Keratinocyte (primary cell): ENCODE results near the gene KDM5B. TPM values are rescaled to one million over a fixed set of nuclear protein-coding genes. Genes with fewer than 3 reads are reported as not detected.

ENCODE experiments used
- DNase-seq: peaks from one replicate; pipeline ENCODE4 v3.0.0-alpha.2; 2011; ENCODE audit warnings: low read depth, missing footprints, low spot score
- FAIRE-seq: peaks from 2 replicates; lab custom pipeline; 2011; peaks lifted over from hg19 to GRCh38; lab: Jason Lieb, UNC
- H2AFZ ChIP-seq: 2 replicates; pipeline ENCODE4 v1.6.0; 2012; ENCODE audit warnings: low read length, control low read depth, inconsistent platforms; ENCODE audit not compliant: control insufficient read depth
- H3K27ac ChIP-seq: 2 replicates; pipeline ENCODE4 v1.5.1; 2011; ENCODE audit warnings: low read length; ENCODE audit not compliant: control insufficient read depth, insufficient read depth
- H3K27me3 ChIP-seq: 3 replicates; pipeline ENCODE4 v1.6.0; 2011; ENCODE audit warnings: low read length; ENCODE audit not compliant: control insufficient read depth, insufficient read depth; ENCODE audit errors: extremely low read depth
- H3K36me3 ChIP-seq, 2 experiments: 2 replicates in 1 of 2; 3 replicates in 1 of 2; pipeline ENCODE4 v1.5.1; 2011; ENCODE audit warnings: low read length in 2 of 2, mild to moderate bottlenecking in 1 of 2; ENCODE audit not compliant: control insufficient read depth in 2 of 2, insufficient read depth in 2 of 2; ENCODE audit errors: extremely low read depth in 1 of 2
- H3K4me1 ChIP-seq: 3 replicates; pipeline ENCODE4 v1.5.1; 2011; ENCODE audit warnings: low read length; ENCODE audit not compliant: control insufficient read depth, insufficient read depth; ENCODE audit errors: extremely low read depth
- H3K4me2 ChIP-seq: 3 replicates; pipeline ENCODE4 v1.6.0; 2011; ENCODE audit warnings: low read depth, low read length; ENCODE audit not compliant: control insufficient read depth, insufficient read depth; ENCODE audit errors: extremely low read depth
- H3K4me3 ChIP-seq, 3 experiments: fragments of 200-600 bp in 1 of 3; sonication (generic) in 1 of 3; 2 replicates in 2 of 3; 3 replicates in 1 of 3; pipeline ENCODE4 v1.5.1; 2011 to 2016; ENCODE audit warnings: low read length in 3 of 3, mild to moderate bottlenecking in 3 of 3, control low read depth in 2 of 3, inconsistent platforms in 1 of 3, low read depth in 1 of 3, mixed read lengths in 1 of 3, mixed run types in 1 of 3, moderate library complexity in 1 of 3; ENCODE audit not compliant: control insufficient read depth in 2 of 3, insufficient read depth in 2 of 3; ENCODE audit errors: extremely low read depth in 1 of 3
- H3K79me2 ChIP-seq: 2 replicates; pipeline ENCODE4 v1.6.0; 2012; ENCODE audit warnings: low read length; ENCODE audit not compliant: control insufficient read depth, insufficient read depth
- H3K9ac ChIP-seq: 3 replicates; pipeline ENCODE4 v1.6.0; 2011; ENCODE audit warnings: low read length; ENCODE audit not compliant: control insufficient read depth, insufficient read depth; ENCODE audit errors: extremely low read depth
- H3K9me1 ChIP-seq: 3 replicates; pipeline ENCODE4 v1.6.0; 2011; ENCODE audit warnings: low read length; ENCODE audit not compliant: control insufficient read depth, insufficient read depth; ENCODE audit errors: extremely low read depth
- H3K9me3 ChIP-seq: 2 replicates; pipeline ENCODE4 v1.5.1; 2012; ENCODE audit warnings: low read depth, low read length; ENCODE audit not compliant: control insufficient read depth
- H4K20me1 ChIP-seq: 3 replicates; pipeline ENCODE4 v1.6.0; 2011; ENCODE audit warnings: low read length; ENCODE audit not compliant: control insufficient read depth, insufficient read depth; ENCODE audit errors: extremely low read depth
- CTCF ChIP-seq, 3 experiments: IDR thresholded peaks in 1 of 3; conservative IDR thresholded peaks in 1 of 3; optimal IDR thresholded peaks in 1 of 3; 2 replicates in 2 of 3; 3 replicates in 1 of 3; pipeline versions ENCODE3 to v1.5.1; 2011; ENCODE audit warnings: low read length in 3 of 3, mild to moderate bottlenecking in 3 of 3, moderate library complexity in 2 of 3, control low read depth in 1 of 3, inconsistent platforms in 1 of 3; ENCODE audit not compliant: insufficient read depth in 2 of 3; ENCODE audit errors: extremely low read depth in 1 of 3
- EZH2 ChIP-seq: IDR thresholded peaks from one replicate; pipeline ENCODE4 v1.6.1; 2012; ENCODE audit warnings: inconsistent platforms, mild to moderate bottlenecking, low read length, moderate library complexity
- dilution Hi-C: fragments of 300-500 bp; cut with MboI; formaldehyde crosslinking; loops from one replicate; pipeline ENCODE4 v1.7.0; 2020; ENCODE audit warnings: low sequenced_read_pairs; ENCODE audit not compliant: extremely low pct_ligation_motif_present
- polyA plus RNA-seq, 5 experiments: library from polyadenylated mRNA; depleted of rRNA in 3 of 5; stranded (reverse) in 3 of 5; stranded (forward) in 1 of 5; unstranded in 1 of 5; fragments of >200 nt; gene quantifications; 1 replicate in 1 of 5; 2 replicates in 3 of 5; 3 replicates in 1 of 5; pipeline versions ENCODE4 v1.2.1 to v1.2.3, GENCODE V29; 2011 to 2012; ENCODE audit warnings: missing spikeins in 2 of 5, low read depth in 1 of 5, low replicate concordance in 1 of 5

Gene KDM5B
- polyA plus RNA-seq, 1 donor (not counting 4 experiments of a cell fraction or from before 2014, with no cell fraction given) = 60.1 TPM

- no peaks in the 10 kb centered on the region for H3K9me1 ChIP-seq
- H3K79me2 ChIP-seq = peaks cover 61% of the 10 kb centered on the region
- no peaks in the 10 kb centered on the region for H3K27me3 ChIP-seq
- dilution Hi-C loops = no loop called here
- H4K20me1 ChIP-seq = peaks cover 15% of the 10 kb centered on the region
- peak overlapping the region; percentile 73 for H3K4me2 ChIP-seq
- no peaks in the 10 kb centered on the region for H3K9me3 ChIP-seq
- H3K36me3 ChIP-seq = no peaks in the 10 kb centered on the region
- H3K27ac ChIP-seq = peak overlapping the region; percentile 90
- no peak for DNase-seq
- FAIRE-seq = no peak
- peak overlapping the region; percentile 95 for H3K9ac ChIP-seq
- peak overlapping the region; percentile 33 for H2AFZ ChIP-seq
- no peak for TF ChIP-seq CTCF (optimal IDR thresholded peaks at IDR 0.05 in 1 of 3, IDR thresholded peaks at IDR 0.05 in 1 of 3, conservative IDR thresholded peaks at IDR 0.05 in 1 of 3; ENCODE audit: extremely low read depth in 1 of 3, insufficient read depth in 2 of 3, low read length in 3 of 3)
- no peak for TF ChIP-seq EZH2
- peak overlapping the region; percentile 69 to 95 (median 91) for H3K4me3 ChIP-seq
- H3K4me1 ChIP-seq = peaks cover 45% of the 10 kb centered on the region
Measured at GRCh38 chr1:202806845-202807450, 1.3 kb downstream of the KDM5B start.

GRCh38 chr1:202805886-202806844 lies 2.1 kb downstream of the KDM5B start:
- TF ChIP-seq CTCF (optimal IDR thresholded peaks at IDR 0.05 in 1 of 3, IDR thresholded peaks at IDR 0.05 in 1 of 3, conservative IDR thresholded peaks at IDR 0.05 in 1 of 3; ENCODE audit: extremely low read depth in 1 of 3, insufficient read depth in 2 of 3, low read length in 3 of 3) (no peak), EZH2 (no peak)
- FAIRE-seq (peak; percentile 43), DNase-seq (no peak)

More at GRCh38 chr1:202805886-202806844, 2.1 kb downstream of the KDM5B start:
- peaks cover 68% of the 10 kb centered on the region for H3K79me2 ChIP-seq
- peak overlapping the region; percentile 38 for H2AFZ ChIP-seq
- peak overlapping the region; percentile 69 to 95 (median 91) for H3K4me3 ChIP-seq
- H3K4me2 ChIP-seq = peak overlapping the region; percentile 73
- no peaks in the 10 kb centered on the region for H3K27me3 ChIP-seq
- H3K36me3 ChIP-seq = no peaks in the 10 kb centered on the region
- no peaks in the 10 kb centered on the region for H3K9me3 ChIP-seq
- H3K9me1 ChIP-seq = no peaks in the 10 kb centered on the region
- H3K27ac ChIP-seq = peak overlapping the region; percentile 90
- H3K4me1 ChIP-seq = peaks cover 38% of the 10 kb centered on the region
- H4K20me1 ChIP-seq = peaks cover 15% of the 10 kb centered on the region
- dilution Hi-C loops = no loop called here
- peak overlapping the region; percentile 95 for H3K9ac ChIP-seq
